Nucleus accumbens (tissue), 56 donors: ENCODE measurements around the gene PRDX2.

ENCODE experiments used
- DNase-seq, 56 donors: peaks; one replicate each; lab custom pipeline; 2025; lab: John Stamatoyannopoulos, UW

Gene PRDX2

DNA sequence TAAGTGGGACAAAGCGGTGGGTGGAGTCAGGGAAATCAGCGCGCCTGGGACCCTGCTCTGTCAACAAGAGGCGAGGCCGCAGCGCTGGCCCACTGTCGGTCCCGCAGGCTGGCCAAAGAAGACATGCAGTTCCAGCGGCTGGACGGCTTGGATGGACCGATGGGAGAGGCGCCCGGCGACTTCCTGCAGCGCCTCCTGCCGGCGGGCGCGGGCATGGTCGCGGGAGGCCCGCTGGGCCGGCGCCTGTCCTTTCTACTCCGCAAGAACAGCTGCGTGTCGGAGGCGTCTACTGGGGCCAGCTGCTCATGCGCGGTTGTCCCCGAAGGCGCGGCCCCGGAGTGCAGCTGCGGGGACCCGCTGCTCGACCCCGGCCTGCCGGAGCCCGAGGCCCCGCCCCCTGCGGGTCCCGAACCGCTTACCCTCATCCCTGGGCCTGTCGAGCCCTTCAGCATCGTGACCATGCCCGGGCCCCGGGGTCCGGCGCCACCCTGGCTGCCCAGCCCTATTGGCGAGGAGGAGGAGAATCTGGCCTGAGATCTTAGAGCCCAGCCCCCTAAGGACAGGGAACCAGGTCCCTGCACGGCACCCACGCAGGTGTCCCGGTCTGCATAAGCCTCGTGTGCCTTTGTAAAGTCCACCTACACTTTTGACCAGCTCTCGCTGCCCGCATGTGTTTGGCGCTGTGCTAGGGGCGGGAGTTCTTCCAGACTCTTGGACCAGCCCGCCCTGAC, 43.9 kb downstream of the PRDX2 start:
- peak in 42 of 56 donors; percentile 1 to 74 (median 36) for DNase-seq

DNA sequence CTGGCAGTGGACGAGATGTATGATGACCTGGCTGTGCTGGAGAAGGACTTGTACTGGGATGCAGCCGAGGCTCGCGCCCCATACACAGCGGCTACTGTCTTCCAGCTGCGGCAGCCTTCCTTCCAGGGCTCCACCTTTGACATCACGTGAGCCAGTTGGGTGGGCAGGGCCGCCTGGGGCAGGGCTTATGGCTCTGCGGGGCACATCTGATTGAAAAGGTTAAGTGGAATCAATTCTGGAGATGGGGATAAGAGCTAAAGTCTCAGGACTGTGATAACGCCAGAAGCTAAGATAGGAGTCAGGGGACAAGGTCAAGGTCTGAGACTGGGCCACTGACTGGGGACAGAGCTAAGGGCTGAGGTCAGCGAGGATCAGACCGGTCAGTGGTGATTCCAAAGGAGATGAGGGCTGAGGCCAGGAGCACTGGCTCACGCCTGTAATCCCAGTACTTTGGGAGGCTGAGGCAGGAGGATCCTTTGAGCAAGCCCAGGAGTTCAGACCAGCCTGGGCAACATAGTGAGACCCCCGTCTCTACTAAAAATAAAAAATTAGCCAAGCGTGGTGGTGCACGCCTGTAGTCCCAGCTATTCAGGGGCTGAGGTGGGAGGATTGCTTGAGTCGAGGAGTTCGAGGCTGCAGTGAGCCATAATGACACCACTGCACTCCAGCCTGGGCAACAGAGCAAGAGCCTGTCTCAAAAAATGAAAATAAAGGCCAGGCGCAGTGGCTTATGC, 45.3 kb downstream of the PRDX2 start:
- DNase-seq, result no peak

DNA sequence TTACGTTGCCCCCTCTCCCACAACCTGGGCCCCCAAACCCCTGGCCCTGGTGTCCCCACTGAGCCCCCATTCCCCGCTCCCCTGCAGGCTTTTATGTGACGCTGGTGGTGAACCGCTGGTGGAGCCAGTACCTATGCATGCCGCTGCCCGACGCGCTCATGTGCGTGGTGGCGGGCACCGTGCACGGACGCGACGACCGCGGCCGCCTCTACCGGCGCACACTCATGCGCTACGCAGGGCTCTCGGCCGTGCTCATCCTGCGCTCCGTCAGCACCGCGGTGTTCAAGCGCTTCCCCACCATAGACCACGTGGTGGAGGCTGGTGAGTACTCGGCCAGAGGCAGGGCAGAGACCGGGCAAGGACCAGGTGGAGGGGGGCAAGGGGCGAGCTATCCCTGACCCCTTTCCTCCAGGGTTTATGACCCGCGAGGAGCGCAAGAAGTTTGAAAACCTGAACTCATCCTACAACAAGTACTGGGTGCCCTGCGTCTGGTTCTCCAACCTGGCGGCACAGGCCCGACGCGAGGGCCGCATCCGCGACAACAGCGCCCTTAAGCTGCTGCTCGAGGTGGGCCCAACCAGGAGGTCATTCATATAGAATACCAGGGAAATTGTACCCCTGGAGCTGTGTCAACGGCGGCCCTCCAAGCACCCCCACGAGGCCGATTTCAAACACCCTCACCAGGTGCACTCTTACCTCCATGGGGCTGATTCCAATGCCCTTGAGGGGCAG, 47.0 kb downstream of the PRDX2 start:
- DNase-seq, result no peak

DNA sequence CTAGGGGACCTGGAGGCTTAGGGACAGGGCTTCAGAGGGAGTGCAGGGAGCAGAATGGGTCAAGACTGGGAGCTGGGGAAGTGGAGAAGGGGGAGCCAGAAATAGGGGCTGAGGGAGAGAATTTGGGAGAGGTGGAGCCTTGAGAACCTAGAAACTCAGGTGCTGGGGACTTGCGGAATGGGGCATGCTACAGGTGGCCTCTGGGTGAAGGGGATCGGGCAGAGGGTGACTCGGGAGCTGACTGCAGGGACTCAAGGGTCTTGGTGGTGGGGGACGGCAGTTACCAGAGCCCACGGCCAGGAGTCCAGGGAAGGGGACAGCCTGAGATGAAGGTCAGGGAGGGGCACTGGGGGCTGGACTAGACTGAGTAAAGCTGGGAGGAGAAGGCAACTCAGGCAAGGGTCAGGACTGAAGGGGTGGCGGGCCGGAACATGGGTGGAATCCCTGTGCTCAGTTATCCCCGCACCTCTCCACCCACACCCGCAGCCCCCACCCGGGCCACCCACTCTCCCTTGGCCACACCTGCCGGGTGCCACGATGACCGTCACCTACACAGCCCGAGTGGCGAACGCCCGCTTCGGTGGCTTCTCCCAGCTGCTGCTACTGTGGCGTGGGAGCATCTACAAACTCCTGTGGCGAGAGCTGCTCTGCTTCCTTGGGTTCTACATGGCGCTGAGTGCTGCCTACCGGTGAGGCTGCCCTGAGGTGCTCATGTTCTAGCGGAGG, 49.4 kb downstream of the PRDX2 start:
- no peak for DNase-seq

- no peak for DNase-seq
Measured at GRCh38 chr19:12751635-12752034, 50.0 kb downstream of the PRDX2 start, which contains the start of gene BEST2. Gene BEST2, plus strand, starts transcription at chr19:12751791. Its CDS starts 802 bp downstream, at chr19:12752593.

GRCh38 chr19:12750851-12751250, 50.7 kb downstream of the PRDX2 start:
- no peak for DNase-seq

DNA sequence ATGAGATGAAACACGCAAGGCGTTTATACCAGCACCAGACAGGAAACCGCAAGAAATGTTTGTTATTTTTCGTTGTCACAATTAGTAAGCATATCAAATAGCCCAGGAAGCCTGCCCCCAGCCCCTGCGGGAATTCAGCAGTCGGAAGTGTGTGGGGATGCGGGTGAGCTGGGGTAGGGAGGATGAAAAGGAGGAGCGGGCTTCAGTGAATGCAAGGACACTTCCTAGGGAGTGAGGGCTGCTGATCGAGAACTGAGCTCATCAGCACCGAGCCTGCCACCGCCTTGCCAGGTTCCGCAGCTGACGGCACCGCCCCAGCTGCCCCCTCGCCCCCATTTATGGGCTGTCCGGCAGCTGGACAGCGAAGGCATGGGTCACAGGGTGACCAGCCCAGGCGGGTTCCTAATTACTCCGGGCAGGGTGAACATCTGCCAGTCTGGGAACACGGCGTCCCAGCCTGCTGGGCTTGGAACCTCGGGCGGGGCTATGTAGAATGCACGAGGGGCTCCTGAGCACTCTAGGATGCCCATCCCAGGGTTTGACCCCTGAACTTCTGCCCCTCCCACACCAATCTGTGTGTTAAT, 51.6 kb downstream of the PRDX2 start:
- DNase-seq, result no peak

DNA sequence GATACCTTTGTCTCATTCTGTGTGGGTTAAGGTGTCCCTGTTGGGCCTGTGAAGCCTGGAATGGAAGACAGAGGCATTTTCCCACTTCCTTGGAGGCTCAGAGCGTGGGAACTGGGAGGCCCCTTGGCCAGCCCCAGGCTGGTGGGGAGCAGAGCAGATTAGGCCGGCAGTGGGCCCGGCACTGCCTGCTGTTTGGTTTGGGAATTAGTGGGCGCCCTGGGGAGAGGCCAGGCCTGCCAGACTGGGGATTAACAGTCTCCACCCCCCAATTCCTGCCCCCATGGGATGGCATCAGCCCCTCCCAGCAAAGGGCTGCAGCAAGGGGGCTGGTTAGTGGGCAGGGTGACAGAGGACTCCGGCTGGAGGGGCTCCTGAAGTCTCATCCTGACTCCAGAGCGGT, 53.1 kb downstream of the PRDX2 start:
- DNase-seq, result no peak
